Measurements from ENCODE around the gene ARV1.
"Not testable (repeated sequence)": the region's sequence is repeated elsewhere in the genome, so short reads cannot be mapped to it uniquely, and the experiment has no call there.

DNA sequence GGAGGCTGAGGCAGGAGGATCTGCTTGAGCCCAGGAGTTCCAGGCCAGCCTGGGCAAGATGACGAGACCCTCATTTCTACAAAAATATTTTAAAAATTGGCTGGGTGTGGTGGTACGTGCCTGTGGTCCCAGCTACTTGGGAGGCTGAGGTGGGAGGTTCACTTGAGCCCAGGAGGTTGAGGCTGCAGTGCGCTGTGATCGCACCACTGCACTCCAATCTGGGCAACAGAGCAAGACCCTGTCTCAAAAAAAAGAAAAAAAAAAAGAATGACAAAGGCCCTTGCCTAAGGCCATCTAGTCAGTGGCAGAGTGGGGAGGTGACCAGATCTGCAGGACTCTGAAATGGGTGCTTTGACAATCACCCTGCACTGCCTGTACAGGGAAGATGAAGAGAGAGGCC, 50.4 kb downstream of the ARV1 start:
- not testable (repeated sequence) for TF ChIP-seq EP300 (IDR thresholded peaks at IDR 0.05)
- TF ChIP-seq, protein P1, sequence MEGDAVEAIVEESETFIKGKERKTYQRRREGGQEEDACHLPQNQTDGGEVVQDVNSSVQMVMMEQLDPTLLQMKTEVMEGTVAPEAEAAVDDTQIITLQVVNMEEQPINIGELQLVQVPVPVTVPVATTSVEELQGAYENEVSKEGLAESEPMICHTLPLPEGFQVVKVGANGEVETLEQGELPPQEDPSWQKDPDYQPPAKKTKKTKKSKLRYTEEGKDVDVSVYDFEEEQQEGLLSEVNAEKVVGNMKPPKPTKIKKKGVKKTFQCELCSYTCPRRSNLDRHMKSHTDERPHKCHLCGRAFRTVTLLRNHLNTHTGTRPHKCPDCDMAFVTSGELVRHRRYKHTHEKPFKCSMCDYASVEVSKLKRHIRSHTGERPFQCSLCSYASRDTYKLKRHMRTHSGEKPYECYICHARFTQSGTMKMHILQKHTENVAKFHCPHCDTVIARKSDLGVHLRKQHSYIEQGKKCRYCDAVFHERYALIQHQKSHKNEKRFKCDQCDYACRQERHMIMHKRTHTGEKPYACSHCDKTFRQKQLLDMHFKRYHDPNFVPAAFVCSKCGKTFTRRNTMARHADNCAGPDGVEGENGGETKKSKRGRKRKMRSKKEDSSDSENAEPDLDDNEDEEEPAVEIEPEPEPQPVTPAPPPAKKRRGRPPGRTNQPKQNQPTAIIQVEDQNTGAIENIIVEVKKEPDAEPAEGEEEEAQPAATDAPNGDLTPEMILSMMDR (IDR thresholded peaks at IDR 0.05): not testable (repeated sequence)
